COR-L47 (cell line): ENCODE results near the gene CLDN10.
"Not testable (repeated sequence)": the region's sequence is repeated elsewhere in the genome, so short reads cannot be mapped to it uniquely, and the experiment has no call there.

Experiments
- DNase-seq: peaks from one replicate; lab custom pipeline; 2025; lab: John Stamatoyannopoulos, UW

Gene CLDN10

GRCh38 chr13:95541308-95541707, 11.2 kb upstream of the CLDN10 start:
- DNase-seq: no peak

GRCh38 chr13:95541911-95542474, 10.5 kb upstream of the CLDN10 start:
- DNase-seq: no peak

GRCh38 chr13:95544293-95544692, 8.2 kb upstream of the CLDN10 start:
- no peak for DNase-seq

- DNase-seq: no peak
Observed at GRCh38 chr13:95546919-95547318, 5.6 kb upstream of the CLDN10 start.

- DNase-seq: no peak
Observed at GRCh38 chr13:95547531-95548167, 4.9 kb upstream of the CLDN10 start.

GRCh38 chr13:95552208-95552538, 347 bp upstream of the CLDN10 start:
- DNase-seq: no peak

- no peak for DNase-seq
Observed at GRCh38 chr13:95553581-95554385, 1.3 kb downstream of the CLDN10 start.

- no peak for DNase-seq
Observed at GRCh38 chr13:95557013-95557412, 4.5 kb downstream of the CLDN10 start.

- no peak for DNase-seq
Observed at GRCh38 chr13:95559100-95559499, 6.6 kb downstream of the CLDN10 start.

- DNase-seq: no peak
Observed at GRCh38 chr13:95560387-95560786, 7.9 kb downstream of the CLDN10 start.

GRCh38 chr13:95564091-95564490, 11.6 kb downstream of the CLDN10 start:
- DNase-seq: no peak

GRCh38 chr13:95564733-95565291, 12.3 kb downstream of the CLDN10 start:
- DNase-seq: no peak

- DNase-seq: not testable (repeated sequence)
Observed at GRCh38 chr13:95565758-95566157, 13.2 kb downstream of the CLDN10 start.

GRCh38 chr13:95568131-95568530, 15.6 kb downstream of the CLDN10 start:
- no peak for DNase-seq

- no peak for DNase-seq
Observed at GRCh38 chr13:95570016-95570415, 17.5 kb downstream of the CLDN10 start.

GRCh38 chr13:95571941-95572340, 19.4 kb downstream of the CLDN10 start:
- no peak for DNase-seq

GRCh38 chr13:95573221-95573620, 20.7 kb downstream of the CLDN10 start:
- no peak for DNase-seq

GRCh38 chr13:95579303-95579702, 26.8 kb downstream of the CLDN10 start:
- DNase-seq: no peak

GRCh38 chr13:95585867-95586266, 33.3 kb downstream of the CLDN10 start:
- no peak for DNase-seq

GRCh38 chr13:95588134-95588533, 35.6 kb downstream of the CLDN10 start:
- no peak for DNase-seq

- no peak for DNase-seq
Observed at GRCh38 chr13:95588721-95589120, 36.2 kb downstream of the CLDN10 start.

- no peak for DNase-seq
Observed at GRCh38 chr13:95593462-95593861, 40.9 kb downstream of the CLDN10 start.

GRCh38 chr13:95596701-95597100, 44.2 kb downstream of the CLDN10 start:
- no peak for DNase-seq
